ENCODE results near the gene RBPJ.

GRCh38 chr4:26354491-26354890, 33.7 kb downstream of the RBPJ start:
- TF ChIP-seq, protein P1, sequence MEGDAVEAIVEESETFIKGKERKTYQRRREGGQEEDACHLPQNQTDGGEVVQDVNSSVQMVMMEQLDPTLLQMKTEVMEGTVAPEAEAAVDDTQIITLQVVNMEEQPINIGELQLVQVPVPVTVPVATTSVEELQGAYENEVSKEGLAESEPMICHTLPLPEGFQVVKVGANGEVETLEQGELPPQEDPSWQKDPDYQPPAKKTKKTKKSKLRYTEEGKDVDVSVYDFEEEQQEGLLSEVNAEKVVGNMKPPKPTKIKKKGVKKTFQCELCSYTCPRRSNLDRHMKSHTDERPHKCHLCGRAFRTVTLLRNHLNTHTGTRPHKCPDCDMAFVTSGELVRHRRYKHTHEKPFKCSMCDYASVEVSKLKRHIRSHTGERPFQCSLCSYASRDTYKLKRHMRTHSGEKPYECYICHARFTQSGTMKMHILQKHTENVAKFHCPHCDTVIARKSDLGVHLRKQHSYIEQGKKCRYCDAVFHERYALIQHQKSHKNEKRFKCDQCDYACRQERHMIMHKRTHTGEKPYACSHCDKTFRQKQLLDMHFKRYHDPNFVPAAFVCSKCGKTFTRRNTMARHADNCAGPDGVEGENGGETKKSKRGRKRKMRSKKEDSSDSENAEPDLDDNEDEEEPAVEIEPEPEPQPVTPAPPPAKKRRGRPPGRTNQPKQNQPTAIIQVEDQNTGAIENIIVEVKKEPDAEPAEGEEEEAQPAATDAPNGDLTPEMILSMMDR (conservative IDR thresholded peaks at IDR 0.05), result no peak
- TF ChIP-seq ZFX (IDR thresholded peaks at IDR 0.05), result no peak
